HG02588 (cell line): ENCODE measurements around the gene CDC42BPA.
"Not testable (repeated sequence)": the region's sequence is repeated elsewhere in the genome, so short reads cannot be mapped to it uniquely, and the experiment has no call there.

ENCODE experiments used
- ATAC-seq: cut with Tn5 transposase; IDR thresholded peaks from one replicate; pipeline ENCODE4 v1.9.1; 2021; ENCODE audit warnings: mild to moderate bottlenecking, moderate library complexity; ENCODE audit not compliant: unreplicated experiment

CDC42BPA gene

GRCh38 chr1:227308367-227309336 lies 9.6 kb downstream of the CDC42BPA start:
- no peak for ATAC-seq

- no peak for ATAC-seq
Observed at GRCh38 chr1:227306689-227307088, 11.6 kb downstream of the CDC42BPA start.

- ATAC-seq, result no peak
Observed at GRCh38 chr1:227305894-227306626, 12.2 kb downstream of the CDC42BPA start.

- ATAC-seq, result no peak
Observed at GRCh38 chr1:227304665-227305064, 13.6 kb downstream of the CDC42BPA start.

- ATAC-seq, result no peak
Observed at GRCh38 chr1:227303662-227304061, 14.6 kb downstream of the CDC42BPA start.

- ATAC-seq, result no peak
Observed at GRCh38 chr1:227300682-227301081, 17.6 kb downstream of the CDC42BPA start.

- ATAC-seq, result no peak
Observed at GRCh38 chr1:227299688-227300087, 18.6 kb downstream of the CDC42BPA start.

- no peak for ATAC-seq
Observed at GRCh38 chr1:227299241-227299627, 19.1 kb downstream of the CDC42BPA start.

- no peak for ATAC-seq
Observed at GRCh38 chr1:227298512-227299240, 19.6 kb downstream of the CDC42BPA start.

GRCh38 chr1:227297073-227297793 lies 21.1 kb downstream of the CDC42BPA start:
- no peak for ATAC-seq

GRCh38 chr1:227295609-227296008 lies 22.7 kb downstream of the CDC42BPA start:
- no peak for ATAC-seq

GRCh38 chr1:227285745-227286144 lies 32.5 kb downstream of the CDC42BPA start:
- no peak for ATAC-seq

- no peak for ATAC-seq
Observed at GRCh38 chr1:227281371-227281770, 36.9 kb downstream of the CDC42BPA start.

- no peak for ATAC-seq
Observed at GRCh38 chr1:227280836-227281235, 37.5 kb downstream of the CDC42BPA start.

- not testable (repeated sequence) for ATAC-seq
Observed at GRCh38 chr1:227276156-227276693, 42.1 kb downstream of the CDC42BPA start.

- ATAC-seq, result no peak
Observed at GRCh38 chr1:227273557-227273956, 44.7 kb downstream of the CDC42BPA start.

- no peak for ATAC-seq
Observed at GRCh38 chr1:227272428-227272827, 45.9 kb downstream of the CDC42BPA start.

GRCh38 chr1:227270554-227270953 lies 47.7 kb downstream of the CDC42BPA start:
- no peak for ATAC-seq

- no peak for ATAC-seq
Observed at GRCh38 chr1:227268943-227269342, 49.3 kb downstream of the CDC42BPA start.

GRCh38 chr1:227265891-227266290 lies 52.4 kb downstream of the CDC42BPA start:
- no peak for ATAC-seq
